Ovary (tissue), 3 donors: ENCODE measurements around the gene F8A2.
"Not testable (repeated sequence)": the region's sequence is repeated elsewhere in the genome, so short reads cannot be mapped to it uniquely, and the experiment has no call there.

Source experiments
- EP300 ChIP-seq: sonication (generic); formaldehyde crosslinking; IDR thresholded peaks from one replicate; pipeline ENCODE4 v1.6.1; 2017; ENCODE audit warnings: antibody characterized with exemption
- POLR2A ChIP-seq: fragments of 450-650 bp; IDR thresholded peaks from one replicate; pipeline ENCODE4 v1.6.1; 2017; ENCODE audit warnings: antibody characterized with exemption, mild to moderate bottlenecking, moderate library complexity
- TF ChIP-seq, protein P1 (sequence below), 3 donors: fragments of 450-650 bp in 2 of 3; fragments of 200-600 bp in 1 of 3; IDR thresholded peaks; one replicate each; pipeline versions ENCODE4 v1.5.1 to v1.8.0; 2016 to 2022; ENCODE audit warnings: antibody characterized with exemption in 3 of 3, mild to moderate bottlenecking in 1 of 3
- donor health status: DM: no; HTN: no; CAD: no.

DNA sequence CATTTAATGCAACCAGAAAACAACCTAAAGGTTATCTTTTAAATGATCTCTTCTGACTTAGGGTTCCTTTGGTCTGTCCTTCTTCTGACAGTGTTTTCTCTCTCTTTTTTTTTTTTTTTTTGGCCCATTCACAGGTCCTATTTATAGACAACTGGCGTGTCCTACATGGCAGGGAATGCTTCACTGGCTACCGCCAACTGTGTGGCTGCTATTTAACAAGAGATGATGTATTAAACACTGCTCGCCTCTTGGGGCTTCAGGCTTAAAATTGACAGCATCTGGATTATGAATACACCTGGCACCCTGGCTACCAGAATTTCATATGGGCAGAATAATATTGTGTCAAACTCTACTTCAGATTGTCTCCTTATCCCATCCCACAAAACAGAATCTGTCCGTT is 32.4 kb upstream of the F8A2 start:
- TF ChIP-seq, protein P1, sequence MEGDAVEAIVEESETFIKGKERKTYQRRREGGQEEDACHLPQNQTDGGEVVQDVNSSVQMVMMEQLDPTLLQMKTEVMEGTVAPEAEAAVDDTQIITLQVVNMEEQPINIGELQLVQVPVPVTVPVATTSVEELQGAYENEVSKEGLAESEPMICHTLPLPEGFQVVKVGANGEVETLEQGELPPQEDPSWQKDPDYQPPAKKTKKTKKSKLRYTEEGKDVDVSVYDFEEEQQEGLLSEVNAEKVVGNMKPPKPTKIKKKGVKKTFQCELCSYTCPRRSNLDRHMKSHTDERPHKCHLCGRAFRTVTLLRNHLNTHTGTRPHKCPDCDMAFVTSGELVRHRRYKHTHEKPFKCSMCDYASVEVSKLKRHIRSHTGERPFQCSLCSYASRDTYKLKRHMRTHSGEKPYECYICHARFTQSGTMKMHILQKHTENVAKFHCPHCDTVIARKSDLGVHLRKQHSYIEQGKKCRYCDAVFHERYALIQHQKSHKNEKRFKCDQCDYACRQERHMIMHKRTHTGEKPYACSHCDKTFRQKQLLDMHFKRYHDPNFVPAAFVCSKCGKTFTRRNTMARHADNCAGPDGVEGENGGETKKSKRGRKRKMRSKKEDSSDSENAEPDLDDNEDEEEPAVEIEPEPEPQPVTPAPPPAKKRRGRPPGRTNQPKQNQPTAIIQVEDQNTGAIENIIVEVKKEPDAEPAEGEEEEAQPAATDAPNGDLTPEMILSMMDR (IDR thresholded peaks at IDR 0.05): not testable (repeated sequence)
- TF ChIP-seq POLR2A, EP300: not testable (repeated sequence)
